ENCODE results near the gene ESPNL.

The ESPNL gene

DNA sequence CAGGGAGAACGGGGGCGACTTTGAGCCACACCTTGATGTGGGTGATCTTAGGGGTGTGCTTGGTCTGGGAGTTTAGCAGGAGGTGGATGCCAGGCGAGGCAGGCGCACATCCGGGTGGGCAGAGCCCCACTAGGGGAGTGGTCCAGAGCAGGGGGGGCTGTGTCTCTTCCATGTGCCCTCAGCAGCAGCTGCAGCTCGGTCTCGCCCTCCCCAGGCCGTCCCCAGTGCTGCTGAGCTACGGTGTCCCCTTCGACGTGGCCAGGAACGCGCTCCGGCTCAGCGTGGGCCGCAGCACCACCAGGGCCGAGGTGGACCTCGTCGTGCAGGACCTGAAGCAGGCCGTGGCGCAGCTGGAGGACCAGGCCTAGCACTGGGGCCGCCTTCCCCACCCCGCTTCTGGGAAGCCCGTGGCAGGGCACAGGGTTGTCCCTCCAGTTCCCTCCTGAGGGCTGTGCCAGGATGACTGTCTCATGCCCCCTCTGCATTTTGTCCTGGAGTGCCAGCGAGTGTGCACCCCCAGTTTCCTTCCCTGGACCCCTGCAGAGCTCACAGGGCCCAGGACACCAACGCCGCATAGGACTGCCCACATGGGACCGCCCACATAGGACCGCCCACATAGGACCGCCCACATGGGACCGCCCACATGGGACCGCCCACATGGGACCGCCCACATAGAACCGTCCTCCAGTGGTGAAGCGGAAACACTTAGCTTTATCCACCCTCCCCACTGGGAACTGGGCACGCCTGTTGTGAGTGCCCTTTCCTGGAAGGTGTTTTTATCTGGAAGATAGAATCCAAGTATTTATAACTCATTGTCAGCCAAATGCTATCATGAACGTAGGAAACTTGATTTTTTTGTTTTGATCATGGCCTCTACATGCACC lies 1.9 kb upstream of the ESPNL start:
- no peak for DNase-seq (ENCODE audit: low spot score)

DNA sequence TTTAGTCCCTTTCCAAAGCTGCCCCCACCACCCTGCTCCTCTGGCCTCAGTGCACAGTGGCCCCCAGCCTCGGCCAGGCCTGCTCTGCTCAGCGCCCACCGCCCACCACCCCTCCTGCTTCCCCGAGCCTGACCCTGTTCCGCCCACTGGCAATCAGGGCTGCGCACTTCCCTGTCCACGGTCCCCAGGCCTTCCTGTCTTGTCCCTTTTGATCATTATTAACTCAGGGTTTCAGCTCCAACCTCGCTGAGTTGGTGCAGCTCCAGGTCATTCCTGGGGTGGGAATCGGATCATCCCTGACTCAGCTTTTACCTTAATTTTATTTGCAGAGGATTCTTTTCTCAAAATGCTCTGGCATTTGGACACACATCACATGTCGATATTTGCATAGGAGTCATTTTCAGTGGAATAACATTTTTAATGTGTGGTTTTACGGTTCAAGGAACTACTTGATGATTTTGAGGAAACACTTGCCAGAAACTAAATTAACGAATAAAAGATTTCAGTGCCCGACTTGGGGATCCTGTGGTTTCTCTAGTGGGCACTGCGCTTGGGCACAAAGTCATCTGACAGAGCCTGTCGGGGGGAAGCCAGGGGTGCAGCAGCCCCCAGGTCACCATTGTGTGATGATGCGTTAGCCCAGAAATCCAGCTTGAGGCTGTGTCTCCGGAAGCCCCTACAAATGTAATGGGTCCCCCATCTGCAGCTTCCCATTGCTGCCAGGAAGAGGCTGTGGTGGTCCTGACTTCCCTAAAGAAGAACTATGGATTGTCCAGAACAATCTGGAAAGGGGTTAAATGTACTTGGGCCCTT lies 1.0 kb upstream of the ESPNL start:
- no peak for DNase-seq (ENCODE audit: low spot score)

DNA sequence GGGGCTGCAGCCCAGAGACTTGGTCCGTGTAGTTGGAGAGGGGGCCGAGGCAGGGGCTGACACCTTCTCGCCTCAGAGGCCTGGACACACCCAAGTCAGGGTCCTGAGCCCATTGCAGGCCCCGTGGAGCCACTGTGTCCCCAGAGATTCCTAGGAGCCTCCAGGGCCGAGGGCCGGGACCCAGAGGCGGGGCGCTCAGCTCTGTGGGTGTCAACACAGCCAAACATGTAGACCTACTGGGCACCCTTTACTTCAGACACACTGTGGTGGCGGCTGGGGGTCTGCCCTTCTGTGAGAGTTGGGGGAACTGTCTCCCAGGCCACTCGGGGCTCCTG lies 459 bp upstream of the ESPNL start:
- no peak for DNase-seq (ENCODE audit: low spot score)

DNA sequence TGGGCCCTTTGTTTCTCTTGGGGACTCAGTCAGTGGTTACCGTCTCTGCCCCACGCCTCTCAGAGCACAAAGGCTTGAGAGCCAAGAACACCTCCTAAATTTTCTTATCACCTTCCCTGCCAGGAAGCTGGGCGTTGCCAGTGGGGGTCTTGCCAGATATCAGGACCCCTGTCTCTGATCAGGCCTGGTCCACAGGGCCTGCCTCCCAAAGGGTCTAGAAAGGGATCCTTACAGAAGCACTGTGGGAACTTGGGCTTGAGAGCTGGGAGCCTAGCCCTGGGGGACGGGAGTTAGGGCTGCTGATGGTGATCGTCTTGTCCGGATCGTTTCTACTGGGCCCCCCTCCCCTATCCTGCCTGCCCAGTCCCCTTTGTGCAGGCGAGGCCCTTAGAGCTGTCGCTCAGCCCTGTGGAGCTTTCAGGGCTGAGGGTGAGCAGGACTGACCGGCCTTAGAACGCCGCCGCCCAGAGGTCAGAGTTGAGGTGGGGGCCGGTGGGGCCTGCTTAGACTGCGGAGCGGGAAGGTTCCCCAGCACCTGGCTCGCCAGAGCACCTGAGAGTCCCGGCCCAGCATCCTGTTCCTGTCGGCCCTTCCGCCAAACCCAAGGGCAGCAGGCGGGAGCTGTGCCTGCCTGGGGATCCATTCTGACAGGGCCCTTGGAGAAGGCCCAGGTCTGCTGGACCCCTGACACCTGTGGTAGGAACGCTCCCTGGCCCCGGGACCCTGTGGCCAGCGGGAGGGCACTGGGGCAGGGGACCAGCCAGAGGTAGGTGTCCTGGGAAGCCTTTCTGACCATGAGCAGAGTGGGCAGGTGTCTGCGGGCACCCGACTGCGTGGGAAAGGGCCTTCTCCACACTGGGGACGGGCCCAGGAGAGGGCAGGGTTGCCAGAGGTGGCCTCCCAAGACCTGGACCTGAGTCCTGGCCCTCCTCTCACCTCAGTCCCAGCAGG lies 956 bp downstream of the ESPNL start:
- DNase-seq (ENCODE audit: low spot score): no peak

DNA sequence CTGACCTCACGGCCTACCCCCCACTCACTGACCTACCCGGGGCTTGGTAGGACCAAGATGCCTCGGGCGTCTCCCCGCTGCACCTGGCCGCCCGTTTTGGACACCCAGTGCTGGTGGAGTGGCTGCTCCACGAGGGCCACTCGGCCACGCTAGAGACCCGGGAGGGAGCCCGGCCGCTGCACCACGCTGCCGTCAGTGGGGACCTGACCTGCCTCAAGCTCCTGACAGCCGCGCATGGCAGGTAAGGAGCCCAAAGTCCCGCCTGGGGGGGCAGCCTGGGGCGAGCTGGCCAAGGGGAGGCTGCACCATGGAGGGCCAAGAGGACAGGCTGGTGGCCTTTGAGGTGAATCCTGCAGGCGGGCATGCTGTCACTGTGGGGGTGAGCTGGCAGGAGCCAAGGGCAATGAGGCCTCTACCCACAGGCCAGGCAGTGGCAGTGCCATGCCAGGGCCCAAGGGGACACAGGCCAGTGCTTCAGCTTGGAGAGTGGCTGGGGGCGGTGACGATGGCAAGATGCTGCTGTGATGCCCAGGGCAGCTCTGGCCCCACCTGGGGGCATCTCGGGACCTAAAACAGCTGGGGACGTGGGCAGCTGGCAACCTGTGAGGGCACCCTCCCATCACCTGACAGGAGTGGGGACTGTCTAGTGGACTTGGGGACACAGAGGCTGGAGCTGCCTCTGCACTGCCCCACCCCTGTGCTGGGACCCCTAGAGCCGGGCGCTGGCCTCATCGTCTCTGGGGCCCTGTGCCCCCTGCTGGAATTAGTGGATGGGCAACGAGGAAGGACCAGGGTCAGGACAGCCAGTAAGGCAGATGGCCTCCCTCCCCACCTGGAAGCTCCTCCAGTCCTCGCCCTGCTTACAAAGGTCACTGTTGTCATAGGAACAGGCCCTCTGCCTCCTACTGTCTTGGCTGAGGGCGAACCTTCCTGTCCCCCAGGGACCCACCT lies 2.0 kb downstream of the ESPNL start:
- no peak for DNase-seq (ENCODE audit: low spot score)

DNA sequence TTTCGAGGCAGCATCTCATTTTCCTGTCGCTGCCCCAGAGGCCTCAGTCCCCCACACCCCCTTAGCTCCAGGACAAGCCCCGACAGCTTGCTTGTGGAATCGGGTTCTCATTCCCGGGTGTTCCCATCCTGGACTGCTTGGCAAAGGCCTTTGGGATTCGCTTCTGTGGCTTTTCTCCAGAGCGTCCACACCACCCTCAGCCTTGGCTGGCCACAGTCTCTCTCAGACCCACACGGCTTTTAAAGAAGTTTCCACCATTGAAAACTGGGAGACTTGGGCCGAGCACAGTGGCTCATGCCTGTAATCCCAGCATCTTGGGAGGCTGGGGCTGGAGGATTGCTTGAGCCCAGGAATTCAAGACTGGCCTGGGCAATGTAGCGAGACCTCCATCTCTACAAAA lies 2.7 kb downstream of the ESPNL start:
- DNase-seq (ENCODE audit: low spot score): no peak

DNA sequence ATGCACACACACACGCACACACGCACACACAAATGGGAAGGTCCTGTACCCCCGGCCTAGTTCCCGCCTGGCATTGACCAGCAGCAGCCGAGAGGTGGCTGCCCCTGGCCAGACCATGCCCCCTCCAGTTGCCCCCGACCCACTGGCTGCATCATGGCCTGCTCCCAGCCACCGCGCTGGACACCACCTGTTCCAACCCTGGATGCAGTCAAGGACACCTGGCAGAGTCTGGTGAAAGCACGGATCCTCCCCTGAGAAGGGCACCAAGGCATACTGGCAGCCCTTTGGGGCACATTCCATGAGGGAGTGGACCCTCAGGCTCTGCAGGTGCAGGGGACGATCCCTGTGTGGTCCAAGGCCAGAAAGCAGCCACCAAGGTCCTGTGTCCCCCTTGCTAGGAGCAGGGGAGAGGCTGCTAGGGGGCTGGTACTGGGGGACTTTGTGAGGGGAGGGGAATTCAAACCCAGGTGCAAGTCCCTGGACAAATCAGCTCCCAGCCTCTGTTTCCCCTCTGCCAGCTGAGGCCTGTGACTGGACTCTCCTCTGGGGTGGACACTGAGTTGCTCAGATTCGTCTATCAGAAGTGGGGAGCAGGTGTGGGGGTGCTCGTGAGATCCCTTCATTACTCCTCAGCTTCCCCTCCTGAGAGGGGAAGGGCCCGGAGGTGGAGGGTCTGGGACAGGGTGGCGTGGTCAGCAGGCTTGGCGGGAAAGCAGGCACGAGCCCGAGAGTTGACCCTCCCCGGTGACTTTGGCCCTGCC lies 3.5 kb downstream of the ESPNL start:
- no peak for DNase-seq (ENCODE audit: low spot score)

DNA sequence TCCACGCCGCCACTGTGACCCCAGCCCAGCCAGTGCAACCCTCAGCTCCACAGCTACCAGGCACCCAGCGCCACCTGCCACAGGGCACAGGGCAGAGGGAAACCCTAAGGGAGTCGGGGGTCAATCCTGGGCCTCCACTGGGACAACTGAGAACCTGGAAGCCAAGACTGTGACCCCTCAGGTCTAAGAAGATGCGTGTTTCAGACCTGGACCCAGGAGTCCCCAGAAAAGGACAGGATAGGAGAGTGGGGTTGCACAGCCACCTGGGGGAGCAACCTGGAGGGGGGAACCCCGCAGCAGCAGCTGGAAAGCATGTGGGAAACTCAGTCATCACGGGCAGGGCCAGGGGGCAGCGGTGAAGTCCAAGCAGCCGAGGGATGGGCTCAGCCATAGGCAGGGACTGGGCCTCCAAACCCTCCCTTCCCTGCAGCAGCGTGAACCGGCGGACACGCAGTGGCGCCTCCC lies 4.1 kb downstream of the ESPNL start:
- DNase-seq (ENCODE audit: low spot score): no peak

DNA sequence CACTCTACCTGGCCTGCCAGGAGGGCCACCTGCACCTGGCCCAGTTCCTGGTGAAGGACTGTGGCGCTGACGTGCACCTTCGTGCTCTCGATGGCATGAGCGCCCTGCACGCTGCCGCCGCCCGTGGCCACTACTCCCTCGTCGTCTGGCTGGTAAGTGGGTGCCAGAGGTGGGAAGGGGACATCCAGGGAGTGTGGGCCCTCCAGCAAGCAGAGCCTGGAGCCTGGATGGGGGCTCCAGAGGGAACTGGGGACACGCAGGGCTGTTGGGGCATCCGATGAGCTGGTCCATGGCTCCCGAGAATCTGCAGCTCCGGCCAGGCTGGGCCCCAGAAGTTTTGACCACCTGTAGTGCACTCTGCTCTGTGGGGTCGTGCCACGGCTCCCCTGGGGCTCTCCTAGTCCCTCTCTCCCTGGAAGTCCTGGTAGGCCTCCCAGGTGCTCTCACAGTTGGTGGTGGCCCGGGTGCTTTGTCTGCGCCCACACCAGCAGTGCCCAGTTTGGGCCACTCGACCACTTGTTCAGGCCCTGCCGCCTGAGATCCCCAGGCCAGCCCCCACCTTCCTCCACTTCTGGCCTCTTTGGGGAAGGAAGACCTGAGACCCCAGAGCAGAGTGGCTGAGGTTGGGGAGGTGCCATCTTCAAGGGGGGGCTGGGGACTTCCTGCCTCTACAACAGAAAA lies 4.7 kb downstream of the ESPNL start:
- no peak for DNase-seq (ENCODE audit: low spot score)

DNA sequence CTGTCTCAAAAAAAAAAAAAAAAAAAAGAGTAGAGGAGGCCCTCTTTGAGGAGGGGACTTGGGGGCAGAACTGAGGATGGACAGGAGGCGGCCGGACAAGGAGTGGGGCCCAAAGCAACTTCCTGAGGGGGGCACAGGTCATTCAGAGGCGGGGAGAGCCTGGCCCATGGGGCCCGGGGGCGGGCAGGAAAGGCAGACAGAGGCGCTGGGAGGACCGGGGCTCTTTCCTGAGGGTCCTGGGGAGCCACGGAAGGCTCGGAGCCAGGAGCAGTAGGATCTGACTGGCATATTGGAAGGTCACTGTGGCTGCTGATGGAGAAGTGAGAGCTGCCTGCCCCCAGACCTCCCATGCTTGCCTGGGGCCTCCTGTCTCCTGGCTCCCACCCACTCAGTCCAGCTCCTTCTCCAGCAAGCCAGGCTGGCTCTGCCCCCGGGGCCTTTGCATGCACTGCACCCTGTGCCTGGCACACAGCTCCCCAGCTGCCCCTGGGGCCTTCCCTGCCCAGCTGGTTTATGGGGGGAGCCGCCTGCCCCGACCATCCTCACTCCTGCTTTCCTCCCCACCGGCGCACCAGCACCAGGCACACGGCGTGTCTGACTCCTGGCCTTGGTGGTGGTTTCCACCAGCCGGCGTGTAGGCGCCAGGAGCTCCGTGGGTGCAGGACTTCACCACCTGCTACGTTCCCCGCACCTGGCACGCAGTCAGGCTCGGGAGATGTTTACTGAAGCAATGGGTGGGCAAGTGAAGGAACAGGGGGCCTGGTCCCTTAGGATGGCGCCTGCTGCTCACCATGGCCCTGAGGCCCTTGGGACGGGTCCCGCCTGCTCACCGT lies 5.6 kb downstream of the ESPNL start:
- DNase-seq (ENCODE audit: low spot score): no peak

DNA sequence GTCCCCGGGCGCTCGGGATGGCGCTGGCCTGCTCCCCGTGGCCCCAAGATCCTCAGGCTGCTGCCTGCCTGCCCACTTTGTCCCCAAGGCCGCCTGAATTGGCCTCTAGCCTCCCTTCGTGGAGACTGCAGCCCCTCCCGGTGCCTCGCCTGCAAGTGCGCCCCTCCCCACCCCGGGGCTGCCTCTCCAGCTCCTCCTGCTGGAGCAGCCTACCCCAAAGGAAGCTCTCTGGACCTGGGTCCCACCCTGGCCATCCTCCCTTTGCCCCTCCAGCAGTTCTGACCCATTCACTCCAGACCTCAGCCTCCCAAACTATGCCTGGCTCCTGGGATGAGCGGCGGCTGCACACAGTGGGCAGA lies 6.2 kb downstream of the ESPNL start:
- DNase-seq (ENCODE audit: low spot score): no peak

DNA sequence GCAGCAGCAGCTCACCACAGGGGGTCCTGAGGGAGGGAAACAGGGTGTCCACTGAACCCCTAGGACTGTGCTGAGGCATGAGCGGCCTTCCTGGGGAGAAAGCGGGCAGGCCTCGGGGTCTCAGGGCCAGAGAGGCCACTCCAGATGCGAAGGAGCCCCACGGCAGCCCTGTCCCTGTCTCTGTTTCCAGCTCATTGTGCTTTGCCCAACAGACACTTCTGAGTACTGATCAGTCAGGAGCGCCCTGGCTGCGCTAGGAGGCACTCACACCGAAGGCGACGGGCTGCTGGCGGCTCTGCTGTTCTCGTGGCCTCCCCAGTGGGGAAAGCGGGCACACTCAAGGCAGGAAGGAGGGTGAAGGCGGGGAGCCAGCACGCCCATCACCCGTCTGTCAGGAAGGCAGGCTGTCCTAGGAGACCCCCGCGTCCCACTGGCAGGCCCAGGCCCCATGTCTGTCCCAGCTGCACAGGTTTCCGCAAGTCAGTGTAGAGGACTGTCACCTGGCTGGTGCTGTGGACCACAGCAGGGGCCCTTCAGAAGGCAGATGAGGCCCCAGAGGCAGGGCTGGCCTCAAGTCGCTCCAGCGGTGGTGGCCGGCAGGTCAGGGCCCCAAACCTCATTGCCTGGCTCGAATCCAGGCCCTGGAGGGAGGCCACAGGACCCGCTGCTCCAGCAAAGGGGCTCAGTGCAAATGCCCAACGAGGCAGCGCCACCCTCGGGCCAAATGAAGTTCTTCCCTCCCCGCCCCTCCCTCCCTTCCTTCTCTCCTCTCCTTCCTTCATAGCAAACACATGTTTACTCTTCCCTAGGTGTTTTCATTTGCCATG lies 6.8 kb downstream of the ESPNL start:
- DNase-seq (ENCODE audit: low spot score): no peak

DNA sequence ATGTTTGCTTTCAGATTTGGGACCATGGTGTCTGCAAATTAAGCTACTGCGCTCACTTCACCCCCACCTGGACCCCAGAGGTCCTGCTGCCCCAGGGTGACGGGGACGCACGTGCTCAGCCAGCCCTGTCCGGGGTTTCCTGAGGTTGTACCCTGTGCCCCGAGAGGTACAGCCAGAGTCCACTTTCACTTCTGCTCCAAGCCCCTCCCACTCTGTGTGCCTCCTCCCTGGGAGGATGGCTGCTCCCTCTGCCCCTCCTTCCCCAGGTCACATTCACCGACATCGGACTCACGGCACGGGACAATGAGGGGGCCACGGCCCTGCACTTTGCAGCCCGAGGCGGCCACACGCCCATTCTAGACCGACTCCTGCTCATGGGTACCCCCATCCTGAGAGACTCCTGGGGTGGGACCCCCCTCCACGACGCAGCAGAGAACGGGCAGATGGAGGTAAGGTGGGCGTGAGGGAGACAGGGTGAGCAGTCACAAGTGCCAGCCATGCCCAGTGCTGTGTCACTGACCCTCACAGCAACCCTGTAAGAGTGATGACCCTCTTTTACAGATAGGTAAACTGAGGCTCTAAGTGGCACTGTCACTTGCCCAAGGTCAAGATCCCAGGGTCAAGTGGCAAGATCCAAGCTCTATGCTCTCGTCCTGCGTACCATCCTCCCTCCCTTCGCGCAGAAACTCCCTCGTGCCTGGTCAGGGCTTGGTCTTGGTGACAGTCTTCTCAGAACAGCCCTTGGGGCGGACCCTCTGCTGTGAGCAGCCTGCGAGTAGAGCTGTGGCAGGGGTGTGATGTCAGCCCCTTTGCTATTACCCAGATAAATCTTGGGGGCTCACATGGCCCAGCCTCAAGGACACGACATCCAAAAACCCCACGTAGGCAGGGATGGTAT lies 7.6 kb downstream of the ESPNL start:
- DNase-seq (ENCODE audit: low spot score): no peak

DNA sequence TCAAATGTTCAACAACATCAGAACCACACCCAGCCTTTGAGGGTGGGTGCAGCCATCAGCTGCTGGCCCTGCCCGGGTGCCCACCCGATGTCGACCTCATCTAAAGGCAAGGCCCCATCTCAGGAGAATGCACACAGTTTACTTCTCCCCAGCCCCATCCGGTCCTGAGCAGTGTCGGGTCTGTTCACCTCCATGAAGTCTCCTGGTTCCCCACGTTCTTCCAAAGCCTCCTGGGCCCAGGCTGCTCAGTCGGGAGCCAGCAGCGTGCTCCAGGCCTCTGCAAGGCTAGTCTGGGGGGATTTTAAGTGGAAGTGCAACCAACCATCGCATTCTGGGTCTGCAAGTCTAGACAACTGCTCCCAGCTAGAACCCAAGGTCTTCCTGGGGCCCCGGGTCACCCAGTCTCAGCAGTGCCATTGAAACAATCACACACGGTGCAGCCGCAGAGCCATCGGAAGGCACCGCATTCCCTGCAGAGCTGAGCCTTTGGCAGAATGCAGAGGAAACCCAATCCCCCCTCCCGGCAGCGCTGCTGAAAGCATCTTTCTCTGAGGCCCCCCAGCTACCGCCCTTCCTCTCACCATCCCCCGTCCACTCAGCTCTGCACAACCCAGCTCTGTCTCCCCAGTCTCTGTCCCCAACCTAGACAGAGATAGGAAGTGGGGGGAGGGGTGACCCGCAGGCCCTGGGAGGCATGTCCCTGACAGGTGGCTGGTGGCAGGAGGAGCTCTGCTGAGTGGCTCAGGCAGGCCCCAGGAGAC lies 8.5 kb downstream of the ESPNL start:
- peak; percentile 13 for DNase-seq (ENCODE audit: low spot score)

DNA sequence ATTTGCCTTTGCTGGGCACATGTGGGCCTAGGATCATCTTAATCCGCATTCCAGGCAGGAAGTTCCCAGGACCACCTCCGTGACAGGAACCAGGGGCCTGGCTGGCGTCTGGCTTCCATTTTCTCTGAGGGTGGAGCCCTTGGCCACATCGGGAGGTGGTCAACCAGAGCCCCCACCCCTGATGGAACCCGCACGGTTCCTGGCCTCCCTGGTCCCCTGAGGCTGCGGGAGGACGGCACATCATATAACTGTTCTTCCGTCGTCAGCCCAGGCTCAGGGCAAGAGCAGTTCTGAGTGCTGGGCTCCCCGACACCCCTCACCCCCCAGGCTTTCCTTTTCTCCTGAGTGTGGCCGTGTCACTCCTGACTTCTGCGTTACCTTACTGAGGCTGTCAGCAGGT lies 13.5 kb downstream of the ESPNL start:
- DNase-seq (ENCODE audit: low spot score): no peak

DNA sequence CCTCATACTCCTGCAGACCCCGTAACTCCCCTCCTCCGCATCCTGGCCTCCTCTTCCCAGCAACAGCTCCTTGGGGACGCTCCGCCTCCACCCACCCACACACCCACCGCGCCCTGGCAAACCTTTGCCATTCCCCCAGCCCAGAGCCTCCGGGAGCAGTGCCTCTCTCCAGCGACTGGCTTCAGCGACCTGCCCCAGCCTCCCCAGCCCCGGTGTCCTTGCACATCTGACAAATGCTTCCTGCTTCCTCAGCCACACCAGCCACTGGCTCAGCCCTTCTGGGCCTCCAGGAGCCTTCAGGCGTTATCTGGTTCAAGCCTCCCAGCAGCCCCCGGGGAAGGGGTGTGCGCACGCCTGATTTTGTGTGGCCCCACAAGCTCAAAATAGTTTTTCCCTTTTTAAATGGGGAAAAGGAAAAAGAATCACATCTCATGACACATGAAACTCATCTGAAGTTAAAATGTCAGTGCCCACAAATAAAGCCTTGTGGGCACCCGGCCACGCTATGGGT lies 14.2 kb downstream of the ESPNL start:
- no peak for DNase-seq (ENCODE audit: low spot score)
